ENCODE measurements around the gene NELFB. TPM values are rescaled to one million over a fixed set of nuclear protein-coding genes. Genes with fewer than 3 reads are reported as not detected.

The NELFB gene
- total RNA-seq, 1 experiment from 2014 or later: 92.6 TPM

- no peak for DNase-seq (ENCODE audit: low read depth)
- in situ Hi-C loops (cut with HindIII; ENCODE audit: low pct_unique_long_range_greater_than_20kb, low sequenced_read_pairs): no loop called here
Observed at GRCh38 chr9:137243626-137244485, 11.3 kb upstream of the NELFB start.

GRCh38 chr9:137244486-137245449, 10.4 kb upstream of the NELFB start:
- in situ Hi-C loops (cut with HindIII; ENCODE audit: low pct_unique_long_range_greater_than_20kb, low sequenced_read_pairs): no loop called here
- no peak for DNase-seq (ENCODE audit: low read depth)

- in situ Hi-C loops (cut with HindIII; ENCODE audit: low pct_unique_long_range_greater_than_20kb, low sequenced_read_pairs): no loop called here
- DNase-seq (ENCODE audit: low read depth): no peak
Observed at GRCh38 chr9:137245450-137246421, 9.4 kb upstream of the NELFB start.

- in situ Hi-C loops (cut with HindIII; ENCODE audit: low pct_unique_long_range_greater_than_20kb, low sequenced_read_pairs): no loop called here
- DNase-seq (ENCODE audit: low read depth): no peak
Observed at GRCh38 chr9:137247135-137247915, 7.8 kb upstream of the NELFB start.

GRCh38 chr9:137247916-137248175, 7.3 kb upstream of the NELFB start:
- in situ Hi-C loops (cut with HindIII; ENCODE audit: low pct_unique_long_range_greater_than_20kb, low sequenced_read_pairs): no loop called here
- no peak for DNase-seq (ENCODE audit: low read depth)

GRCh38 chr9:137250329-137251193, 4.6 kb upstream of the NELFB start:
- in situ Hi-C loops (cut with HindIII; ENCODE audit: low pct_unique_long_range_greater_than_20kb, low sequenced_read_pairs): no loop called here
- DNase-seq (ENCODE audit: low read depth): no peak

- DNase-seq (ENCODE audit: low read depth): no peak
- in situ Hi-C loops (cut with HindIII; ENCODE audit: low pct_unique_long_range_greater_than_20kb, low sequenced_read_pairs): no loop called here
Observed at GRCh38 chr9:137251194-137251461, 4.0 kb upstream of the NELFB start, which contains the start of gene STPG3. TSS of gene STPG3 (plus strand) at chr9:137251286. CDS start at chr9:137251287, 1 bp downstream.

GRCh38 chr9:137251490-137252268, 3.4 kb upstream of the NELFB start:
- DNase-seq (ENCODE audit: low read depth): no peak
- in situ Hi-C loops (cut with HindIII; ENCODE audit: low pct_unique_long_range_greater_than_20kb, low sequenced_read_pairs): no loop called here

- DNase-seq (ENCODE audit: low read depth): no peak
- in situ Hi-C loops (cut with HindIII; ENCODE audit: low pct_unique_long_range_greater_than_20kb, low sequenced_read_pairs): no loop called here
Observed at GRCh38 chr9:137252555-137253506, 2.3 kb upstream of the NELFB start.

- in situ Hi-C loops (cut with HindIII; ENCODE audit: low pct_unique_long_range_greater_than_20kb, low sequenced_read_pairs): no loop called here
- DNase-seq (ENCODE audit: low read depth): no peak
Observed at GRCh38 chr9:137253717-137254623, 1.2 kb upstream of the NELFB start.

GRCh38 chr9:137255448-137256114, 454 bp downstream of the NELFB start:
- in situ Hi-C loops (cut with HindIII; ENCODE audit: low pct_unique_long_range_greater_than_20kb, low sequenced_read_pairs): no loop called here
- DNase-seq (ENCODE audit: low read depth): peak; percentile 35

GRCh38 chr9:137256362-137256761, 1.2 kb downstream of the NELFB start:
- no peak for DNase-seq (ENCODE audit: low read depth)
- in situ Hi-C loops (cut with HindIII; ENCODE audit: low pct_unique_long_range_greater_than_20kb, low sequenced_read_pairs): no loop called here

- no peak for DNase-seq (ENCODE audit: low read depth)
- in situ Hi-C loops (cut with HindIII; ENCODE audit: low pct_unique_long_range_greater_than_20kb, low sequenced_read_pairs): no loop called here
Observed at GRCh38 chr9:137256856-137257255, 1.7 kb downstream of the NELFB start.
